Measurements from ENCODE around the gene NFIA. TPM values are rescaled to one million over a fixed set of nuclear protein-coding genes. Genes with fewer than 3 reads are reported as not detected.
"Not testable (repeated sequence)": the region's sequence is repeated elsewhere in the genome, so short reads cannot be mapped to it uniquely, and the experiment has no call there.

NFIA gene
- total RNA-seq, 1 donor from 2014 or later = 97.6 TPM

DNA sequence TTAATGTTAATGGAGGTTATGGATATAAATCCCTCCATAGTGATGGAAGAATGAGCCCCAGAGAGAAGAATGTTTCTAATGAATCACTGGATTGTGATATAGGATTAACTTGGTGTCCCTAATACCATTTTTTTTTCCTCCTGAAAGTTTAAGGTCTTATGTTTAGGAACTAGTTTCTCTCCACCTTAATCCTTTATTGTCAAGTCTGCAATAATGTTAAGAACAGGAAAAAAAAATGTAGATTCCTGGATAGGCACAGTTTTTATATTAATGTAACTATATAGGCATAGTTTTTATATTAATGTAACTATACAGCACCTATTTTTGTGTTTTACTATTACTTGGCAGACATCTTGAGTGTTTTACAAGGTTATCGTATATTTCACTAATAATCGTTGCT is 34.9 kb downstream of the NFIA start:
- intact Hi-C loops (cut with DNase I) = no loop called here
- DNase-seq (ENCODE audit: missing footprints) (no peak), ATAC-seq (no peak)

DNA sequence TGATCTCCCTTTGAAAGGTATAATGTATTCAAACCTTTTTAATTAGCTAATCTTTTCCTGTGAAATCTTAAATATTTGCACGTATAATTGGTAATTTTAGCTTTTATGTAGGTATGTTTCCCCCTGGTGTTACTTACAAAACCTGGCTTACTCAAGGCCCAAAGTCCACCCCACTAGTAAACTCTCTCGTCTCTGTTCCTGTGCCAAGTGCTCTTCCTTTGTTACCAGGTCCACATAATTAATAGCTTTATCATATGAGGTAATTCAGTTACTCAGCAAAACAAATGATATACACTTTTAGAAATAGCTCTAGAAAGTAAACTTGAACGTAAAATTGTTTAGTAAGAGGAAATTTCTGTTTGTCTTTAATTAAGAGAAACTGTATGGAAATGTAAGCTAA is 36.7 kb downstream of the NFIA start:
- DNase-seq (ENCODE audit: missing footprints) (no peak), ATAC-seq (no peak)
- intact Hi-C loops (cut with DNase I) = no loop called here

DNA sequence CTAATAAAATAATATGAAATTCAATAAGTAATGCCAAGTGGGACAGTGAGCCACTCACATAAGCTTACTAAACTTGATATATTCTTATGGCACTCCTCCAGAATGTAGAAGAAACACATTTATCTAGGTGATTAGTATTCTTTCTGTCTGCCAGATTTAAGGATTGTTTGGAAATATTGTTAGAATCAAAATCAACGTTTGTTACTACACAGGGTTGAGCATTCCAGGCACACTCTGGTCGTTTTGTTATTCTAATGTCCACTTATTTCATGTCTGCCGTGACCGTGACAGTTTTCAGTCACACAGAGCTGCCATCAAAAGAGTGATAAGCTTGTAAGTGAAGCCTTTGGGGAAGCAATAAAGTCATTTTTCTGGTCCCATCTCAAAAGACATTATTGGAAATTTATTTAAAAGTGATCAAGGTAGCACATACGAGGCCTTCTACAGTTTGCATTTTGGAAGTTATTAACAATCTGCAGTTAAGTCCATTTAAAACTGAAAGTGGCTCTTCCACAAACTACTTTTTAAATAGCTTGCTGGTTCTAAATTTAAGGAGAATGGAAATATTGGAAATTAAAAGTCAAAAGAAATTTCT is 38.0 kb downstream of the NFIA start:
- no peak for DNase-seq (ENCODE audit: missing footprints)
- ATAC-seq = no peak
- intact Hi-C loops (cut with DNase I) = loop anchor here (5.0 kb wide), 1 partner anchor 68 kb away; no protein-coding TSS in a partner anchor

DNA sequence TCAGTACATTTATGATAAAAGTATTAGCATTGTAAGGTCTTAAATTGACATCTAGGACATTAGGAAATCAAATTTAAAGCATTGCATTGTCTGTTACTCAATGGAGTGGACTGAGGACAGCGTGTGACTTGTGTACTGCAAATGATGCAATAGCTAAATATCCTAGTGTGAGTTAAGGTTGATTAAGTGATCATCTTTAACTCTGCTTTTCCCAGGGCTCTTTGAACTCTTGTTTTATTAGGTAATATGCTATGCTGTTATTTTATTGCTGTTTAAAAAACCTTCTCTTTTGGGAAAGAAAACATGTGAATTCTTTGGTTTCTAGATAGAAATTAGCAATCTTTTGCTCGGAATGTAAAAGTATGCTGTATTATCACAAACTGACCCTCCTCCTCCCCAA is 38.6 kb downstream of the NFIA start:
- intact Hi-C loops (cut with DNase I) = loop anchor here (5.0 kb wide), 1 partner anchor 69 kb away; no protein-coding TSS in a partner anchor
- DNase-seq (ENCODE audit: missing footprints) = no peak
- ATAC-seq = peak; percentile 76

DNA sequence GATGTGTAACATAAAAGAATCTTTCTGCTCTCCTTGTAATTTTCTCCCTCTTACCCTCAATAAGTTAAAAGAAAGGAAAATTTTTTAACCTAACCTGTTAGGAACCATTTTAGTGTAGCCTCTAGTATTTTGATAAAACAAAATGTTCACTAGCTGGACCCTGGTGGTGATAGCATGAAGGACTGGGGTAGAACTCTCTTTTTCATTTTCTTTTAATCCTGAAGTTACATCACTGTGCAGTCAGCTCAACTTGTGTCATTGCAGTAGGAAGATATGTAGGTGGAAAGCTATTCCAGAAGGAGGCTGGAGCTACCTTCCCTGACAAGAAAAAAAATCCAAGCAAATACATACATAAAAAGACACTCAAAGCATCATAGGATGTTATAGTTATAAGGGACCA is 39.3 kb downstream of the NFIA start:
- intact Hi-C loops (cut with DNase I) = loop anchor here (5.0 kb wide), 1 partner anchor 69 kb away; no protein-coding TSS in a partner anchor
- no peak for DNase-seq (ENCODE audit: missing footprints)
- ATAC-seq = no peak

DNA sequence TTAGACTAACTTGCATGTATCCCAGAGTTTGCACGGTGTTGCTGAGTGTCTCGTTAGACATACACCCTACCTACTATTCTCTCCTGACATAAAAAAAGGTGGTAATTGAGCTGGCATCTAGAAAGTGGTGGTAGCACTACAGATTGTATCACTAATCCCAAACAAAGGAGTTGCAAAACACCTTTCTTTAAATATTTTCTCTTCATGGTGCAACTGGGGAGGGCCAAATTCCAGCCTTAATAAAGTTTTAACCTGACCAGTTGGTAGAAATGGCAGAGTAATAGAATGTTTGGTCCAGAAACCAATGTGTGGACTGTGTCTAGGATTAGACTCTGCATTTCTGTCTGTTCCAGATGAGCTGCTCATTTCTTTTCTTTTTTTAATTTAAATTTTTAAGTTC is 40.0 kb downstream of the NFIA start:
- intact Hi-C loops (cut with DNase I) = loop anchor here (5.0 kb wide), 1 partner anchor 70 kb away; no protein-coding TSS in a partner anchor
- no peak for DNase-seq (ENCODE audit: missing footprints)
- ATAC-seq = no peak

DNA sequence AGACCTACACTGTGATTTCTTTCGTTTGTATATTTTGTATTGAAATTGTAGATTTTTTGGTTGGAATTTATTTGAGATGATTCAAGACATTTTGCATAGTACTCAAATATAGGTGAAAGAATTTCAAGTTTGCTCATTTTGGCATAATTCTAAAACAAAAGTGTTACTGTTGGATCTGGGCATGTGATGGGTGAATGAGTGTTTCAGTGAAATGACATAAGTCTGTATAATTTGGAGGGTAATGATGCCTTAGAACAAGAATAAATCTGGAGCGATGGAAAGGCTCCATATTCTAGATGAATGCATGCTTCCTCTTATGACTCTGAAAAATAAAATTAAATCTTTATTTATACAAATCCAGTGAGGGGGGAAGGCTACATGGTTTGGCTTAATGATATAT is 41.0 kb downstream of the NFIA start:
- intact Hi-C loops (cut with DNase I) = loop anchor here (5.0 kb wide), 1 partner anchor 71 kb away; no protein-coding TSS in a partner anchor
- DNase-seq (ENCODE audit: missing footprints) (no peak), ATAC-seq (no peak)

DNA sequence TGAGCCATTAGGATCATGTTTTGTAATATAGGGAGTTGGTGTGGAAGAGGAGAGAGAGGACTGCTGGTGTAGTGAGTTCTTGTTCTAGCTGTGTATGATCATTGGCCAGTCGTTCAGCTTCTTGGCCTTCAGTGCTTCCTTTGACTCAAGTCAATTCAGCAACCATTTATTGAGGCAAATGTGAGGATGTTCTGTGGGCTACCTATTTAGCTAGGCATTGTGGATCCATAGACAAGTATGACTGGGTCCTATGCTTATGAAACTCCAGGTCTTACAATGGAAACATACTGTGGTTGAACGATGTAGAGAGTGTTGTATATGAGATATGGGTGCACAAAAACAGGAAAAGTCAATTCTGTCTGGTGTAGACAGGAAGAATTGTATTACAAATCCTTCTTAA is 41.7 kb downstream of the NFIA start:
- DNase-seq (ENCODE audit: missing footprints) (no peak), ATAC-seq (no peak)
- intact Hi-C loops (cut with DNase I) = loop anchor here (2.0 to 5.0 kb wide), 3 partner anchors 43 to 72 kb away; no protein-coding TSS in a partner anchor

DNA sequence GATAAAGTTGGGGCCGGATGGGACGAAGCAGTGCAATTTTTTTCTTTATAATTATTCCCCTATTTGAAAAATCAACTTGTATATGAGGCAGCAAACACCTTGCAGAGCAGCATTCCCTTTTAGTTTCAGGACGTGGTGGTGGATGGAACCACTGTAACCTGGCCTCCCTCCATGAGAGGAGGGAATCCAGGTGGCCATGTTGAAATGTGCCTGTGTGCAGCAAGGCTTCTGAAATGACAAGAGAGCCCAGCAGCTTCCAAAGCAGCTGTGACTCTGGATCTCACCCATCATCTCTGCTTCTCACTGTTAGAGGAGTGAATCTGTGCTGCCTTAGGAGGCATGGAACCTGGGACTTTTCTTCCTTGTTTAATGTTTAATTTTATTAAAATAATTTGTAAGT is 42.3 kb downstream of the NFIA start:
- ATAC-seq = peak; percentile 62
- DNase-seq (ENCODE audit: missing footprints) = peak; percentile 48
- intact Hi-C loops (cut with DNase I) = loop anchor here (2.0 to 5.0 kb wide), 3 partner anchors 44 to 72 kb away; no protein-coding TSS in a partner anchor

DNA sequence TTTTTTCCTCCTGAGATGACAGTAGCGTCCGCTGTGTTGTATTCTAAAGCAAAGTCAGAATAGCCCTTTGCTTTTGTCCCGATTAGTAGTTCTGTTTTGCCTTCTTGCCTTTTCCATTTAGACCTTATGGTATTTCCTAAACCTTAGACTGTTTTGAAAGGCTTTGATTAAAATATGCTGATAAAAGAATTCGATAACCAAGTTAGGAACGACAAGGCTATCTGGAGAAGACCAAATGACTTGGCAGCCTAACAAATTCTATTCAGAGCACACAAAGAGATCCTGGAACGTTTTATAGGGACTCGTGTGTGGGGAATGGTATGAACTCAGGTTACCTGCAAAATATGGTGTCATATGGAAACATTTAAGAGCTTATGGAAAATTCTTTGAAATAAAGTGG is 42.9 kb downstream of the NFIA start:
- intact Hi-C loops (cut with DNase I) = loop anchor here (2.0 kb wide), 2 partner anchors 44 to 58 kb away; no protein-coding TSS in a partner anchor
- DNase-seq (ENCODE audit: missing footprints) = no peak
- ATAC-seq = peak; percentile 34

DNA sequence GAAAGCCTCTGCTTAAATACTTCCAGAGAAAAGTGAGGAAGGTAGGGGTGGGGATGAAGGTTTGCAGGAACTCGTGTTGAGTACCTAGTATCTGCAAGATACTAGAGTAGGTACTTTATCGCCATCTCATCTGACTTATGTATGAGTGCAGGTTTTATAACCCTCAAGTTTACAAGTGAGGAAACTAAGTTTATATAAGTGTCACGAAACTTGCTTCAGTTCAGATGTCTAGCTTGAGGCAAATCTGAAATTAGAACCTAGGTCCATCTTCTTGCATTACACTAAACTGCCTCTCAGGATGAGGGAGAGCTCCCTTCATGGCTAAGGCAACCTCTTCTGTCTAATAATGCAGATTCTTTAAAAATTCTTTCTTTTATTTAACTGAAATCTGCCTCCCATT is 43.5 kb downstream of the NFIA start:
- no peak for DNase-seq (ENCODE audit: missing footprints)
- ATAC-seq = no peak
- intact Hi-C loops (cut with DNase I) = loop anchor here (2.0 kb wide), 2 partner anchors 45 to 57 kb away; no protein-coding TSS in a partner anchor

DNA sequence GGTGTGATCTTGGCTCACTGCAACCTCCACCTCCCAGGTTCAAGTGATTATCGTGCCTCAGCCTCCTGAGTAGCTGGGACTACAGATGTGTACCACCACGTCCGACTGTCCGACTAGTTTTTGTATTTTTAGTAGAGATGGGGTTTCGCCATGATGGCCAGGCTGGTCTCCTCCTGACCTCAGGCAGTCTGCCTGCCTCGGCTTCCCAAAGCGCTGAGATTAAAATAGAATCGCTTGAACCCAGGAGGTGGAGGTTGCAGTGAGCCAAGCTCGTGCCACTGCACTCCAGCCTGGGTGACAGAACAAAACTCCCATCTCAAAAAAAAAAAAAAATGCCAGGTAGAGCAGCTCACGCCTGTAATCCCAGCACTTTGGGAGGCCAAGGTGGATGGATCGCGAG is 44.5 kb downstream of the NFIA start:
- intact Hi-C loops (cut with DNase I); ATAC-seq: not testable (repeated sequence)
- DNase-seq (ENCODE audit: missing footprints) = peak; percentile 43

DNA sequence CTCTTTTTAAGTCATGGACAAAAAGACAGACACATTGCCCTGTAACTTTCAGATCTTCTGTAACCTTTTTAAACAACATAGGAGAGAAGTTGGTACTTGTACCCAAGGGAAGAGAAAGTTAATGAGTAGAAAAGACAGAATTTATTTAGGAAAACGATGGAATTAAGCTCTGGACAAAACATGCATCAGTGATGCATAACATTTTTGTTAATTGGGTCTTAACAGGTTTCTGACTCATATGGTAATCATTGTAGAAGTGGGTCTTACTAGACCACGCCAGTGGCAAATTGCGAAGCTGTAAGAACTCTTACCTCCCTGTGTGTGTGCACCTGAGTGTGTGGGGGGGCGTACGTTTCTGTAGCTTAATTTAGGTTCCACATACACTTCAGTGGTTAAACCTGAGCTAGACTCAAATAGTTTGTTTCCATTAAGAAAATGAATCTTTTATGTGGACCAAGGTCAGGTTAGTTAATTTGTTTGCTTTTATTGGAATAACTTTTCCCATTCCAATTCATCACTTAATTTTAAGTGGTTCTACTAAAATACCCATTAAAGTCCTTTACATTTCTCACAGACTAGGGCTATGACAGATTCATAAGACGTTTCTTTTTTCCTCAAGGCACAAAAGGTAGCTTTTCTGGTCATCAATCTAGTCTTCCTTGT is 48.1 kb downstream of the NFIA start:
- ATAC-seq = no peak
- intact Hi-C loops (cut with DNase I) = no loop called here

DNA sequence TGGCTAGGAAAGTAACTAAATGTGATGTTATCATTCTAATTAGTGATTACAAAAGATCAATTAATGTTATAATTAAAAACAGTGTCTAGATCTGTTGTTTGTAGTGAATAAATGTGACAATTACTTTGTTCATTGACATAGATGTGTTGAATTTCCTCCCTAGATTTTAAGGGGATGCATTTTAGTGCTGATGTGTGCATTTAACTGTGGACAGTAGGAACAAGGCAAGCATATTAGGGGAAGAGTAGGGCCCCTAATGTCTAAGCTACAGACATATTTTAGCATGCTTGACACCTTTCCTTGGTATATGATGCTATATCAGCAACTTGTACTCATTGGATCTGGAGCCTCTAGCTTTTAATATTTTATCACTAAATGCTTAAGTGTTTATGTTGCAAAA is 48.9 kb downstream of the NFIA start:
- ATAC-seq = no peak
- DNase-seq (ENCODE audit: missing footprints) = no peak
- intact Hi-C loops (cut with DNase I) = no loop called here

More for the DNA sequence above, 48.1 kb downstream of the NFIA start:
- DNase-seq (ENCODE audit: missing footprints) = no peak

DNA sequence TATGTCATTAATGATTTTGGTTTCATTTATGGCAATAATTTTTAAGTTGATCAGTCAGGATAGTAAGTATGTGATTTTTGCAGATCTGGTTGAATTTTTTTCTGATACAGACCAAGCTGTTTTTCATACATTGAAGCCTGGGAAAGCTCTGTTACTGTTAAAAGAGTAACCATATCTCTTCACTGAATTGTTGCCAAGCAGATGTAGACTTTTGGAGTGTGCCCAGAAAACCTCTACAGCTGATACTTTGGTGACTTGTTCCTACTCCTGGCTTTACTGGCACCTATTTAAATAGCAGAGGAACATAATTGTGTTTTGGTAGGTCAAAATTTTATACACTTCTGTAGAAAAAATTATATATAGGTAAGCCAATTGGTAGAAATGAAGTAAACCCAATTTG is 49.4 kb downstream of the NFIA start:
- ATAC-seq = no peak
- intact Hi-C loops (cut with DNase I) = no loop called here

DNA sequence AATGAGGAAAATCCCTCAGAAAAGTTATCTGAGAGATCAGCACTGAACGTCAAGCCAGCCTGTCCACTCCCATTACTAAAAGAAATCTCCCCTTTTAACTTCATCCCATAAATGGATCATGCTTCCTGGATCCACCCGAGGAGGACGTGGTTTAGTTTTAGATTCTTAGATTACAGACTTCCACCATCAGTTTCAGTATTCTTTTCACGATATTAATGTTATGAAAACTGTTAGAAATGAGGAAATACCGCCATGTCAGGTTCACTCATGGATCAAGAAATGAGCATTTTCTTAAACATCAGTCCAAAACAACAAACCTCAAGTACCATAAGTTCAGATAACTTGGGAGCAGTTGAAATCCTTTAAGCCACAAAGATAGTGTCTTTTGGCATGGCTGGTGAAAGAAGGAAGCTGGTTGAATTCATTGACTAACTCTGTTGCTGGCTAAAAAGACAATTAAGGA is 49.8 kb downstream of the NFIA start:
- ATAC-seq (no peak), DNase-seq (ENCODE audit: missing footprints) (no peak)
- intact Hi-C loops (cut with DNase I) = no loop called here

More for the DNA sequence above, 49.4 kb downstream of the NFIA start:
- no peak for DNase-seq (ENCODE audit: missing footprints)

DNA sequence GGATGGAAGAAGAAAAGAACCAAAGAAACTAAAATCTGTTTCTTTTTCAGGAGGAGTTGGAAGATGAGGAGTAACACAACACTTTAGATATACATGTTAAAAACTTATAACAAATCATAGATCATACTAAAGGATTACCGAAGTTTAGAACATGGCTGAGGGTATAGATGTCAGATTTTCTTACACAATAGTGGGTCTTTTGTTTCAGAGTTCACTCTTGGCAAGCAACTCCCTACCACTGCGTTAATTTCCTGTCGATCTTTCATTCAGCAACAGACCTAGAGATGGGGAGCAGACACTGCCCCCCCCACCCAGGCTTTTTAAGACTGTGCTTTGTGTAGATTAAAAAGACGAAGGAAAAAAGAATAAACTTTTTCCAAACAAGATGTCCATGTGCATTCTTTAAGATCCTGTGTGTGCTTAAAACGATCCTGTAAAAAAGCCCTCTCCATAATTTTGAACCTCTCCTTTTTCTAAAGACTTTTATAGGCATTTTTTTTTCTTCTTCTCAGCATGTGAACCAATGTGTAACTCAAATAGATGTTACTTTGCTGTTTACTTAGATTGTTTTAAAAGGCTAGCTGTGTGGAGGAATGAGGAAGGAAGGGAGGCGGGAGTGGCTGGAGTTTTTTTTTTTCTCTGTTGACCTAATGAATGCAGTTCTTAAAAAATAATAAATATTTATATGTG is 50.4 kb downstream of the NFIA start:
- DNase-seq (ENCODE audit: missing footprints) = no peak
- intact Hi-C loops (cut with DNase I) = no loop called here
- ATAC-seq = peak; percentile 36

DNA sequence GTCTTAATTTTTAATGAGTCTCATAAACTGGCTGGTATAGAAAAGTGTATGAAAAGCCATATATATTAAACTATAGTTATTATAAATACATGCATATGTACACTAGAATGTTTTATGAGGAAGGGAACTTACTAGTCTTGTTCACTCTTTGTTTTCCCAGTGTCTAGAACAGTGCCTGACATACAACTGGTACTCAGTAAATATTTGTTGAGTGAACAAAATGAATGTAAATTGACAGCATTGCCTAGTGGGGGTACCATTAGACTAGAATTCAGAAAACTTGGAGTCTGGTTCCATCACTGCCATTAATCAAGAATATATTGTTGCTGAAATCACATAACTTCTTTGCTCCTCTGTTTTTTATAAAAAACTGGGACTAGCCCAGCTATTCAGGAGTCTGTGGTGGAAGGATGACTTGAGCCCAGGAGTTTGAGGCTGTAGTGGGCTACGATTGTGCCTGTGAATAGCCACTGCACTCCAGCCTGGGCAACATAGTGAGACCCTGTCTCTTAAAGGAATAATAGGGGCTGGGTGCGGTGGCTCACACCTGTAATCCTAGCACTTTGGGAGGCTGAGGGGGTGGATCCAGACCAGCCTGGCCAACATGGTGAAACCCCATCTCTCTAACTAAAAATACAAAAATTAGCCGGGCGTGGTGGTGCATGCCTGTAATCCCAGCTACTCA is 51.1 kb downstream of the NFIA start:
- DNase-seq (ENCODE audit: missing footprints) = no peak
- intact Hi-C loops (cut with DNase I) = no loop called here
- ATAC-seq = no peak

DNA sequence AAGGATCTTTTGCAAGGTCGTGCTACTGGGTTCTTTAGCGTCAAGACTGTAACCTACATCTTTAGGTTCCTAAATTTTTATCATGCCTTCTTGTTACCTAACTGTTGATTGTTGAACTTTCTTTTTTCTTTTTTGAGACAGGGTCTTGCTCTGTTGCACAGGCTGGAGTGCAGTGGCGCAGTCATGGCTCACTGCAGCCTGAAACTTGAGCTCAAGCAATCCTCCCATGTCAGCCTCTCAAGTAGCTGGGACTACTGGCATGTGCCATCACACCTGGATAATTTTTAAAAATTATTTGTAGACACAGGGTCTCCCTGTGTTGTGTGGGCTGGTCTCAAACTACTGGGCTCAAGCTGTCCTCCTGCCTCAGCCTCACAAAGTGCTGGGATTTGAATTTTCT is 52.9 kb downstream of the NFIA start:
- intact Hi-C loops (cut with DNase I) = no loop called here

More for the DNA sequence above, 52.9 kb downstream of the NFIA start:
- ATAC-seq = no peak
- no peak for DNase-seq (ENCODE audit: missing footprints)

Measured in Right ventricle myocardium inferior (tissue), 1 donor.